ENCODE data around the gene RS1.

Gene RS1

GRCh38 chrX:18596096-18596495, 75.8 kb downstream of the RS1 start:
- no peak for DNase-seq

DNA sequence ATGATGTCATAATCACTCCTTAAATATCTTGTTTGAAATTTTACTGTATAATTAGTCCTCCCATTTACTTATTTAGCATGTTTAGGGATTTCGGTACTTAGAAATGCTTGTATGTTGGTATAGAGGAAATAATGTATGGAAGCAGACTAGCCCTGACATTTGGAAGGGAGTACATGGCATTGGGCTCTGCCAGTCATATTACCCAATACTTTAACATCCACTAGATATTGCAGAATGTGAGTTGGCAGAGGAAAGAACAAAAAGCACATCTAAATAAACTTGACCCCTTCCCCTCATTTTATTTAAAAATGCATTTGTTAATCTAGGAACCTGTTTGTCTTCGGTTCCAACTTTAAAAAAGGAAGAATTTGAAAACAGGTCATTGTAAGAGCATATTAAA, 77.8 kb downstream of the RS1 start:
- no peak for DNase-seq

GRCh38 chrX:18591834-18592233, 80.1 kb downstream of the RS1 start:
- DNase-seq = no peak
